ENCODE data around the gene RAB3GAP2.
"Not testable (repeated sequence)": the region's sequence is repeated elsewhere in the genome, so short reads cannot be mapped to it uniquely, and the experiment has no call there.

DNA sequence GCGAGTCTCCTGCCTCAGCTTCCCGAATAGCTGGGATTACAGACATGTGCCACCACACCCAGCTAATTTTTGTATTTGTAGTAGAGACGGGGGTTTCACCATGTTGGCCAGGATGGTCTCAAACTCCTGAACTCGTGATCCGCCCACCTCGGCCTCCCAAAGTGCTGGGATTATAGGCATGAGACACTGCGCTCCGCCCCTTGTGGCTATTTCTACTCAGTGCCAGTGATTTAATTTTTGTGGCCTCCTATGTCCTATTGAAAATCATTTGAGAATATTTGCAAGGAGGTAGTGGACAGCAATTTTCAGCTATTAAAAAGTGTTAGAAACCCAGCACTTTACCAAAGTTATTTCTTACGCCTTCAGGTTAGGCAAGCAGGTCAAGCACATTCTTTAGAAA lies 36.0 kb downstream of the RAB3GAP2 start:
- TF ChIP-seq CTCF (IDR thresholded peaks at IDR 0.05; ENCODE audit: low read depth, low read length, poor library complexity, severe bottlenecking); EZH2phosphoT487 (IDR thresholded peaks at IDR 0.05; ENCODE audit: borderline replicate concordance, low read length): not testable (repeated sequence)
